ENCODE results near the gene ARHGEF7.

ARHGEF7 gene

GRCh38 chr13:111228262-111229144, 113.4 kb downstream of the ARHGEF7 start:
- no peak for DNase-seq

GRCh38 chr13:111230385-111230930, 115.3 kb downstream of the ARHGEF7 start:
- DNase-seq, result no peak

GRCh38 chr13:111232191-111232590, 117.1 kb downstream of the ARHGEF7 start:
- DNase-seq, result no peak

GRCh38 chr13:111233080-111233479, 118.0 kb downstream of the ARHGEF7 start:
- DNase-seq, result no peak

GRCh38 chr13:111239764-111240670, 124.9 kb downstream of the ARHGEF7 start:
- no peak for DNase-seq

- no peak for DNase-seq
Measured at GRCh38 chr13:111241006-111241755, 126.1 kb downstream of the ARHGEF7 start.

GRCh38 chr13:111241862-111242261, 126.8 kb downstream of the ARHGEF7 start:
- no peak for DNase-seq

- no peak for DNase-seq
Measured at GRCh38 chr13:111242585-111242984, 127.5 kb downstream of the ARHGEF7 start.

- no peak for DNase-seq
Measured at GRCh38 chr13:111243981-111244380, 128.9 kb downstream of the ARHGEF7 start.

- no peak for DNase-seq
Measured at GRCh38 chr13:111245576-111246384, 130.7 kb downstream of the ARHGEF7 start.

GRCh38 chr13:111247552-111247951, 132.4 kb downstream of the ARHGEF7 start:
- no peak for DNase-seq

- no peak for DNase-seq
Measured at GRCh38 chr13:111248822-111249221, 133.7 kb downstream of the ARHGEF7 start.

GRCh38 chr13:111249637-111250360, 134.7 kb downstream of the ARHGEF7 start:
- no peak for DNase-seq

- DNase-seq, result no peak
Measured at GRCh38 chr13:111251646-111252445, 136.7 kb downstream of the ARHGEF7 start.

- no peak for DNase-seq
Measured at GRCh38 chr13:111252446-111253364, 137.6 kb downstream of the ARHGEF7 start.

GRCh38 chr13:111253365-111253872, 138.3 kb downstream of the ARHGEF7 start:
- DNase-seq, result no peak

GRCh38 chr13:111255228-111255790, 140.2 kb downstream of the ARHGEF7 start:
- DNase-seq, result no peak

- no peak for DNase-seq
Measured at GRCh38 chr13:111256458-111256857, 141.3 kb downstream of the ARHGEF7 start.

All from CD4-positive, alpha-beta T cell treated with Interleukin-17A for 4 hours (primary cell).